ENCODE results near the gene B3GALT4.

Gene B3GALT4

GRCh38 chr6:33320315-33321181 lies 43.6 kb downstream of the B3GALT4 start:
- DNase-seq (ENCODE audit: extremely low read depth, low read depth) = peak; percentile 67
- peak overlapping the region; percentile 85 for H3K4me3 ChIP-seq (replicated peaks; ENCODE audit: low read depth, low read length)
- no peak for TF ChIP-seq CTCF (IDR thresholded peaks at IDR 0.05; ENCODE audit: low read depth, low read length, missing control alignments)

GRCh38 chr6:33321227-33321626 lies 44.3 kb downstream of the B3GALT4 start:
- DNase-seq (ENCODE audit: extremely low read depth, low read depth) = no peak
- H3K4me3 ChIP-seq (replicated peaks; ENCODE audit: low read depth, low read length) = peak overlapping the region; percentile 85

GRCh38 chr6:33323623-33323948 lies 46.7 kb downstream of the B3GALT4 start:
- TF ChIP-seq CTCF (IDR thresholded peaks at IDR 0.05; ENCODE audit: low read depth, low read length, missing control alignments) = no peak
- H3K4me3 ChIP-seq (replicated peaks; ENCODE audit: low read depth, low read length) = peak overlapping the region; percentile 85
- DNase-seq (ENCODE audit: extremely low read depth, low read depth) = no peak

More at GRCh38 chr6:33321227-33321626, 44.3 kb downstream of the B3GALT4 start:
- no peak for TF ChIP-seq CTCF (IDR thresholded peaks at IDR 0.05; ENCODE audit: low read depth, low read length, missing control alignments)

- TF ChIP-seq CTCF (IDR thresholded peaks at IDR 0.05; ENCODE audit: low read depth, low read length, missing control alignments) = no peak
- no peak for DNase-seq (ENCODE audit: extremely low read depth, low read depth)
- peak overlapping the region; percentile 85 for H3K4me3 ChIP-seq (replicated peaks; ENCODE audit: low read depth, low read length)
Observed at GRCh38 chr6:33324125-33324524, 47.2 kb downstream of the B3GALT4 start.

Data from HFF-Myc (cell line).